Esophagus muscularis mucosa (tissue), 4 donors: ENCODE results near the gene OR4D2. TPM values are rescaled to one million over a fixed set of nuclear protein-coding genes. Genes with fewer than 3 reads are reported as not detected.

Experiments
- DNase-seq: peaks from one replicate; pipeline ENCODE4 v3.0.0-alpha.2; 2017; ENCODE audit errors: extremely low spot score
- H3K27ac ChIP-seq, 4 donors: fragments of 200-600 bp; sonication (generic); replicated peaks in 1 of 4; 1 replicate in 3 of 4; 2 replicates in 1 of 4; pipeline ENCODE4 v1.5.1; 2016 to 2019; ENCODE audit warnings: mild to moderate bottlenecking in 1 of 4
- H3K27me3 ChIP-seq, 4 donors: fragments of 200-600 bp; sonication (generic); one replicate each; pipeline versions ENCODE4 v1.5.1 to v1.6.0; 2016 to 2019
- H3K36me3 ChIP-seq, 4 donors: fragments of 200-600 bp; sonication (generic); one replicate each; pipeline ENCODE4 v1.5.1; 2016 to 2019
- H3K4me1 ChIP-seq, 4 donors: fragments of 200-600 bp; sonication (generic); one replicate each; pipeline ENCODE4 v1.5.1; 2016 to 2019
- H3K4me3 ChIP-seq, 4 donors: fragments of 200-600 bp; sonication (generic); 1 replicate in 2 of 4; 2 replicates in 2 of 4; pipeline ENCODE4 v1.5.1; 2016 to 2019; ENCODE audit warnings: mild to moderate bottlenecking in 4 of 4, moderate library complexity in 1 of 4
- H3K9me3 ChIP-seq, 4 donors: fragments of 200-600 bp; sonication (generic); 1 replicate in 3 of 4; 2 replicates in 1 of 4; pipeline ENCODE4 v1.5.1; 2016 to 2019
- CTCF ChIP-seq, 3 experiments: fragments of 200-600 bp in 2 of 3; fragments of 450-650 bp in 1 of 3; sonication (generic) in 2 of 3; IDR thresholded peaks; one replicate each; pipeline ENCODE4 v1.5.1; 2017 to 2019; ENCODE audit warnings: antibody characterized with exemption in 3 of 3, mild to moderate bottlenecking in 2 of 3, moderate library complexity in 1 of 3
- EP300 ChIP-seq: sonication (generic); formaldehyde crosslinking; IDR thresholded peaks from one replicate; pipeline ENCODE4 v1.6.1; 2017; ENCODE audit warnings: antibody characterized with exemption
- POLR2A ChIP-seq: fragments of 450-650 bp; IDR thresholded peaks from one replicate; pipeline ENCODE4 v1.6.1; 2017; ENCODE audit warnings: antibody characterized with exemption, moderate library complexity, mild to moderate bottlenecking, low read depth
- POLR2AphosphoS5 ChIP-seq, 2 donors: sonication (generic); formaldehyde crosslinking; IDR thresholded peaks; one replicate each; pipeline ENCODE4 v1.6.1; 2017; ENCODE audit warnings: antibody characterized with exemption in 2 of 2
- WGBS: methylation state at CpG from one replicate; pipeline ENCODE4 v1.1.5; 2018; 5-methylcytosine and 5-hydroxymethylcytosine counted together
- intact Hi-C: fragments of 100-400 bp; cut with DNase I; formaldehyde crosslinking; loops from one replicate; pipeline ENCODE4 v1.15.1; 2023
- total RNA-seq, 4 donors: library from RNA; depleted of rRNA; stranded (reverse); fragments of >200 nt; gene quantifications; one replicate each; pipeline versions ENCODE4 v1.1.0 to v1.2.1, GENCODE V29; 2016

Gene OR4D2
- total RNA-seq, 4 donors from 2014 or later = not detected

GRCh38 chr17:58200024-58200633 is 33.3 kb downstream of the OR4D2 start:
- no peak for DNase-seq
- no peaks in the 10 kb centered on the region for H3K9me3 ChIP-seq
- peaks cover 0 to 48% (median 0%) of the 10 kb centered on the region in 4 donors for H3K27me3 ChIP-seq
- TF ChIP-seq CTCF (IDR thresholded peaks at IDR 0.05) (peak in 1 of 3 experiments; percentile 44), EP300 (no peak)
- WGBS = 49% methylated on average over 11 of the region's 14 CpGs
- no peak overlapping the region for H3K4me3 ChIP-seq
- peaks cover 0 to 8% (median 3%) of the 10 kb centered on the region in 4 donors for H3K36me3 ChIP-seq
- no peaks in the 10 kb centered on the region for H3K4me1 ChIP-seq
- intact Hi-C loops = no loop called here
- no peak overlapping the region for H3K27ac ChIP-seq

- Histone ChIP-seq H3K27me3 (peaks cover 0 to 25% (median 0%) of the 10 kb centered on the region in 4 donors), H3K27ac (no peak overlapping the region), H3K36me3 (peaks cover 11 to 33% (median 27%) of the 10 kb centered on the region in 4 donors), H3K4me1 (no peaks in the 10 kb centered on the region), H3K9me3 (no peaks in the 10 kb centered on the region), H3K4me3 (no peak overlapping the region)
- DNase-seq = no peak
- 71% methylated on average over 4 of the region's 7 CpGs for WGBS
- intact Hi-C loops = no loop called here
- no peak for TF ChIP-seq EP300
- no peak for TF ChIP-seq POLR2A
- TF ChIP-seq CTCF (IDR thresholded peaks at IDR 0.05) = no peak
- no peak for TF ChIP-seq POLR2AphosphoS5 (IDR thresholded peaks at IDR 0.05)
Observed at GRCh38 chr17:58202859-58203258, 36.1 kb downstream of the OR4D2 start.

GRCh38 chr17:58204796-58205195 is 38.0 kb downstream of the OR4D2 start:
- intact Hi-C loops = no loop called here
- H3K27ac ChIP-seq = no peak overlapping the region
- peaks cover 17 to 51% (median 43%) of the 10 kb centered on the region in 4 donors for H3K36me3 ChIP-seq
- no peaks in the 10 kb centered on the region for H3K4me1 ChIP-seq
- peaks cover 0 to 6% (median 0%) of the 10 kb centered on the region in 4 donors for H3K27me3 ChIP-seq
- no peaks in the 10 kb centered on the region for H3K9me3 ChIP-seq
- DNase-seq = no peak
- WGBS = 93% methylated on average over 2 of the region's 5 CpGs
- no peak for TF ChIP-seq EP300
- TF ChIP-seq POLR2AphosphoS5 (IDR thresholded peaks at IDR 0.05) = no peak
- TF ChIP-seq CTCF (IDR thresholded peaks at IDR 0.05) = no peak
- no peak for TF ChIP-seq POLR2A
- no peak overlapping the region for H3K4me3 ChIP-seq

GRCh38 chr17:58205936-58206335 is 39.2 kb downstream of the OR4D2 start:
- peaks cover 20 to 62% (median 54%) of the 10 kb centered on the region in 4 donors for H3K36me3 ChIP-seq
- H3K27me3 ChIP-seq = no peaks in the 10 kb centered on the region
- no peaks in the 10 kb centered on the region for H3K4me1 ChIP-seq
- TF ChIP-seq POLR2AphosphoS5 (IDR thresholded peaks at IDR 0.05) = no peak
- TF ChIP-seq POLR2A = no peak
- TF ChIP-seq CTCF (IDR thresholded peaks at IDR 0.05) = no peak
- TF ChIP-seq EP300 = no peak
- H3K9me3 ChIP-seq = no peaks in the 10 kb centered on the region
- 95% methylated on average over 10 of the region's 11 CpGs for WGBS
- H3K4me3 ChIP-seq = no peak overlapping the region
- intact Hi-C loops = no loop called here
- no peak for DNase-seq
- no peak overlapping the region for H3K27ac ChIP-seq

- WGBS = 87% methylated on average over 3 of the region's 3 CpGs
- peaks cover 30 to 78% (median 68%) of the 10 kb centered on the region in 4 donors for H3K36me3 ChIP-seq
Observed at GRCh38 chr17:58207451-58207850, 40.7 kb downstream of the OR4D2 start.

More at GRCh38 chr17:58207451-58207850, 40.7 kb downstream of the OR4D2 start:
- intact Hi-C loops = no loop called here
- Histone ChIP-seq H3K27ac (no peak overlapping the region), H3K4me1 (no peaks in the 10 kb centered on the region), H3K27me3 (no peaks in the 10 kb centered on the region), H3K4me3 (no peak overlapping the region), H3K9me3 (no peaks in the 10 kb centered on the region)
- TF ChIP-seq EP300 = no peak
- TF ChIP-seq CTCF (IDR thresholded peaks at IDR 0.05) = no peak
- DNase-seq = no peak
